Measurements from ENCODE around the gene RFESD.

Gene RFESD

GRCh38 chr5:95627971-95628810 lies 18.4 kb upstream of the RFESD start:
- in situ Hi-C loops (cut with MboI; ENCODE audit: low sequenced_read_pairs): loop anchor here (25.0 kb wide), 1 partner anchor 709 kb away; no protein-coding TSS in a partner anchor

GRCh38 chr5:95628933-95629332 lies 17.6 kb upstream of the RFESD start:
- in situ Hi-C loops (cut with MboI; ENCODE audit: low sequenced_read_pairs): loop anchor here (25.0 kb wide), 1 partner anchor 708 kb away; no protein-coding TSS in a partner anchor

- in situ Hi-C loops (cut with MboI; ENCODE audit: low sequenced_read_pairs): loop anchor here (25.0 kb wide), 1 partner anchor 707 kb away; no protein-coding TSS in a partner anchor
Measured at GRCh38 chr5:95630394-95630917, 16.1 kb upstream of the RFESD start.

- in situ Hi-C loops (cut with MboI; ENCODE audit: low sequenced_read_pairs): loop anchor here (25.0 kb wide), 1 partner anchor 706 kb away; no protein-coding TSS in a partner anchor
Measured at GRCh38 chr5:95631255-95631958, 15.2 kb upstream of the RFESD start.

- in situ Hi-C loops (cut with MboI; ENCODE audit: low sequenced_read_pairs): loop anchor here (25.0 kb wide), 1 partner anchor 705 kb away; no protein-coding TSS in a partner anchor
Measured at GRCh38 chr5:95631991-95632675, 14.4 kb upstream of the RFESD start.

- in situ Hi-C loops (cut with MboI; ENCODE audit: low sequenced_read_pairs): loop anchor here (25.0 kb wide), 1 partner anchor 704 kb away; no protein-coding TSS in a partner anchor
Measured at GRCh38 chr5:95632942-95633341, 13.6 kb upstream of the RFESD start.

GRCh38 chr5:95633671-95634070 lies 12.9 kb upstream of the RFESD start:
- in situ Hi-C loops (cut with MboI; ENCODE audit: low sequenced_read_pairs): loop anchor here (25.0 kb wide), 1 partner anchor 704 kb away; no protein-coding TSS in a partner anchor

GRCh38 chr5:95634081-95634480 lies 12.5 kb upstream of the RFESD start:
- in situ Hi-C loops (cut with MboI; ENCODE audit: low sequenced_read_pairs): loop anchor here (25.0 kb wide), 1 partner anchor 703 kb away; no protein-coding TSS in a partner anchor

- in situ Hi-C loops (cut with MboI; ENCODE audit: low sequenced_read_pairs): loop anchor here (25.0 kb wide), 1 partner anchor 699 kb away; no protein-coding TSS in a partner anchor
Measured at GRCh38 chr5:95638632-95639031, 7.9 kb upstream of the RFESD start.

GRCh38 chr5:95641741-95642220 lies 4.8 kb upstream of the RFESD start:
- in situ Hi-C loops (cut with MboI; ENCODE audit: low sequenced_read_pairs): loop anchor here (25.0 kb wide), 1 partner anchor 696 kb away; no protein-coding TSS in a partner anchor

GRCh38 chr5:95643152-95643551 lies 3.4 kb upstream of the RFESD start:
- in situ Hi-C loops (cut with MboI; ENCODE audit: low sequenced_read_pairs): loop anchor here (25.0 kb wide), 1 partner anchor 694 kb away; no protein-coding TSS in a partner anchor

GRCh38 chr5:95644351-95645042 lies 2.1 kb upstream of the RFESD start:
- in situ Hi-C loops (cut with MboI; ENCODE audit: low sequenced_read_pairs): loop anchor here (25.0 kb wide), 1 partner anchor 693 kb away; no protein-coding TSS in a partner anchor

- in situ Hi-C loops (cut with MboI; ENCODE audit: low sequenced_read_pairs): loop anchor here (25.0 kb wide), 1 partner anchor 691 kb away; no protein-coding TSS in a partner anchor
Measured at GRCh38 chr5:95646226-95646568, 380 bp upstream of the RFESD start.

- in situ Hi-C loops (cut with MboI; ENCODE audit: low sequenced_read_pairs): loop anchor here (25.0 kb wide), 1 partner anchor 689 kb away; no protein-coding TSS in a partner anchor
Measured at GRCh38 chr5:95647886-95648860, 1.6 kb downstream of the RFESD start.

GRCh38 chr5:95649274-95649673 lies 2.7 kb downstream of the RFESD start:
- in situ Hi-C loops (cut with MboI; ENCODE audit: low sequenced_read_pairs): loop anchor here (25.0 kb wide), 1 partner anchor 688 kb away; no protein-coding TSS in a partner anchor

GRCh38 chr5:95649842-95650620 lies 3.5 kb downstream of the RFESD start:
- in situ Hi-C loops (cut with MboI; ENCODE audit: low sequenced_read_pairs): loop anchor here (25.0 kb wide), 1 partner anchor 687 kb away; no protein-coding TSS in a partner anchor

- in situ Hi-C loops (cut with MboI; ENCODE audit: low sequenced_read_pairs): no loop called here
Measured at GRCh38 chr5:95652849-95653248, 6.3 kb downstream of the RFESD start.
